HUES6 (cell line): ENCODE results near the gene EEF1A2.

Source experiments
- H3K27ac ChIP-seq: 2 replicates; pipeline ENCODE4 v1.7.0; 2013; ENCODE audit warnings: low read depth, mild to moderate bottlenecking, low read length, inconsistent platforms
- H3K27me3 ChIP-seq: 2 replicates; pipeline ENCODE4 v1.6.1; 2013; ENCODE audit warnings: low read length; ENCODE audit not compliant: control insufficient read depth, insufficient read depth
- H3K36me3 ChIP-seq: 2 replicates; pipeline ENCODE4 v1.6.1; 2013; ENCODE audit warnings: low read length; ENCODE audit not compliant: control insufficient read depth, insufficient read depth
- H3K4me1 ChIP-seq: 2 replicates; pipeline ENCODE4 v1.6.1; 2013; ENCODE audit warnings: low read length; ENCODE audit not compliant: control insufficient read depth, insufficient read depth
- H3K4me3 ChIP-seq: 2 replicates; pipeline ENCODE4 v1.5.1; 2013; ENCODE audit warnings: low read depth, low read length
- H3K9ac ChIP-seq: one replicate; pipeline ENCODE4 v1.6.1; 2013; ENCODE audit warnings: mild to moderate bottlenecking, low read length
- H3K9me3 ChIP-seq: 2 replicates; pipeline ENCODE4 v1.6.1; 2013; ENCODE audit warnings: low read depth, low read length; ENCODE audit not compliant: control insufficient read depth, insufficient read depth

EEF1A2 gene

DNA sequence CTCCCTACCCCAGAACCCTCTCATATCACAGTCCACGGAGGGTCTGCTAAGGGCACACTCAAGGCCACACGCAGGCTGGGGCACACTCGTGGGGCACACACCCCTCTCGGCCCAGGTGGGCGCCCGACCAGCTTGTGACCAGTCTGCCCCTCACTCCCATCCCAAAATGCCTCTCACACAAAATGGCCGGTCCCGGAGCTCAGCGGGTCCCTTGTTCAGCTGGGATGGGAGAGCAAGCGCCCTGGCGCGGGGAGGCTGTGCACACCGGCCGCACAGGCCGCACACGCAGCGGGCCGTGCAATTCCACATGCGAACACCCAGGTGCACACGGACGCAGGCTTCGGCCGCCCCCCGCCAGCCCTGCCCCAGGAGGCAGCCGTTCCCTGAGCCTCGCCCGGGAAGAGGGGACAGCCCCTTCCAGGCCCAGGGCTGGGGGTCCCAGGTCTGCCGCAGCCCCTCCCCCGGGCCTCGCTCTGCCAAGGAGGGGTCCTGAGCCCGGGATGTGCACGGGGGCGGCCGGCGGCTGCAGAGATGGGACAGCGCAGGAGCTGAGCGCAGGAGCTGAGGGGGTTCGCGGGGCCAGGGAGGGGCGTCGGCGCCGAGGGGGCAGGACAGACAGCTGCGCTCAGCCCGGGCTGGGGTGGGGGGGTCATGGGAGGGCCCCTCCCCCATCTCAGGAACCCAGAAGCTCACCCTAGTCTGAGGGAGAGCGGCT is 27.7 kb downstream of the EEF1A2 start:
- no peaks in the 10 kb centered on the region for H3K36me3 ChIP-seq
- peaks cover 66% of the 10 kb centered on the region for H3K27me3 ChIP-seq
- no peak overlapping the region for H3K9ac ChIP-seq
- no peaks in the 10 kb centered on the region for H3K9me3 ChIP-seq
- peaks cover 15% of the 10 kb centered on the region; the same call in 1 of the 2 replicates for H3K4me1 ChIP-seq
- no peak overlapping the region for H3K27ac ChIP-seq
- H3K4me3 ChIP-seq = peak overlapping the region; percentile 74

DNA sequence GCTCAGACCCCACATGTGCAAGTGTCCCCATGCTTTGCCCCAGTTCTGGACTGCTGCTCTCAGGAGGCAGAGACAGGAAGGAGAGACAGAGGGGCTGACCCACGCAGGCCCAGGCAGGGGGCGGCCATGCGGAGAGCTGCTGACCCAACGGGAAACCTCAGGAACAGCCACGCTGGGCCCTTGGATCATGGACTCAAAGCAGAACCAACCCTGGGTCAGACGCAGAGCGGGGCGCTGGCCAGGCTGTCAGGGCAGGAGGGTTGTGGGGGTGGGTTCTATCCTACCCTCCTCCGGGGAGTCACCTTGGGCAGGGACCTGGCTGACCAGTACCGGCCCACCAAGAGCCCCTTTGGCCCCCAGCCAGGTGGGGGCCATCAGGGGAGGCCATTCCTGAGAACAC is 28.5 kb downstream of the EEF1A2 start:
- Histone ChIP-seq H3K9me3 (no peaks in the 10 kb centered on the region), H3K4me1 (peaks cover 15% of the 10 kb centered on the region; the same call in 1 of the 2 replicates), H3K27me3 (peaks cover 61% of the 10 kb centered on the region), H3K27ac (no peak overlapping the region), H3K9ac (no peak overlapping the region), H3K36me3 (no peaks in the 10 kb centered on the region), H3K4me3 (no peak overlapping the region; the same call in 1 of the 2 replicates)

- no peaks in the 10 kb centered on the region for H3K9me3 ChIP-seq
- peaks cover 15% of the 10 kb centered on the region; the same call in 1 of the 2 replicates for H3K4me1 ChIP-seq
- H3K27ac ChIP-seq = no peak overlapping the region
- no peak overlapping the region for H3K4me3 ChIP-seq
- H3K36me3 ChIP-seq = no peaks in the 10 kb centered on the region
- peaks cover 54% of the 10 kb centered on the region for H3K27me3 ChIP-seq
- H3K9ac ChIP-seq = no peak overlapping the region
Measured at GRCh38 chr20:63469713-63470101, 29.2 kb downstream of the EEF1A2 start.

DNA sequence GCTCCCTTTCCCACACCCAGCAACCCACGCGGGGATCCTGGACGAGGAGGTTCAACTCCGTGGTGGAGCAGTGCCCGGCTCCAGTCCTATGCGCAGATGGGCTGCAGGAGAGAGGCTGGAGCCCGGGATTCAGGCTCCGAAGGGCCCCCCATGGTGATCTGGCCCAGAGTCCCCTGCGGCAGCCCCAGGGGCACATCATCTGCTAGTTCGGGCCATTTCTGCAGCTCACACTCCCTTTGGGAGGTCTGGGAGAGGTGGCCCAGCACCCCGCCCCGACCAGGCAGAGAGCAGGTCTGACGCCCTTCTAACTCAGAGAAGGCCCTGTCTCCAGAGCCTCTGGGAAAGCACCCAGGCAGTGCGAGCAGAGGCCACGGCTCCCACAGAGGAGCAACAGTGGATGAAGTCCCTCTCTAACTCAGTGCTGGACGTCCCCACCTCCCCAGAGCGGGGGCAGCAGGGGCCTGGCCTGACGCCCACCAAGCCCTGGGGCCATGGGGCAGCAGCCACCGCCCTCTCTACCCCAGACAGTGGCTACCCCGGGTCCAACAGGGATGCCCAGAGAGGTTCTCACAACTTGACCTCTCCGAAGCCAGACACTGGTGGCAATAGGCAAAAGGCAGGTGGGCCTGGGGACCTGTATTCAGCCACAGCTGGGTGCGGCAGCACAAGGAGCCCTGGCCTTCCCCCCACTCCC is 29.7 kb downstream of the EEF1A2 start:
- no peak overlapping the region for H3K4me3 ChIP-seq
- peaks cover 15% of the 10 kb centered on the region; the same call in 1 of the 2 replicates for H3K4me1 ChIP-seq
- H3K27me3 ChIP-seq = peaks cover 48% of the 10 kb centered on the region
- H3K9me3 ChIP-seq = no peaks in the 10 kb centered on the region
- no peak overlapping the region for H3K9ac ChIP-seq
- H3K27ac ChIP-seq = no peak overlapping the region
- H3K36me3 ChIP-seq = no peaks in the 10 kb centered on the region

GRCh38 chr20:63468421-63468820 is 30.5 kb downstream of the EEF1A2 start:
- peaks cover 41% of the 10 kb centered on the region for H3K27me3 ChIP-seq
- no peaks in the 10 kb centered on the region for H3K9me3 ChIP-seq
- no peak overlapping the region for H3K9ac ChIP-seq
- peaks cover 14% of the 10 kb centered on the region for H3K4me1 ChIP-seq
- no peak overlapping the region for H3K4me3 ChIP-seq
- no peak overlapping the region for H3K27ac ChIP-seq
- H3K36me3 ChIP-seq = no peaks in the 10 kb centered on the region

GRCh38 chr20:63467294-63468083 is 31.4 kb downstream of the EEF1A2 start:
- Histone ChIP-seq H3K27me3 (peaks cover 35% of the 10 kb centered on the region; the same call in 1 of the 2 replicates), H3K27ac (no peak overlapping the region), H3K9me3 (no peaks in the 10 kb centered on the region), H3K4me3 (no peak overlapping the region), H3K36me3 (no peaks in the 10 kb centered on the region), H3K4me1 (peaks cover 14% of the 10 kb centered on the region), H3K9ac (no peak overlapping the region)

- Histone ChIP-seq H3K9ac (no peak overlapping the region), H3K27ac (no peak overlapping the region), H3K4me3 (no peak overlapping the region), H3K4me1 (peaks cover 14% of the 10 kb centered on the region), H3K36me3 (no peaks in the 10 kb centered on the region), H3K9me3 (no peaks in the 10 kb centered on the region), H3K27me3 (peaks cover 35% of the 10 kb centered on the region; the same call in 1 of the 2 replicates)
Measured at GRCh38 chr20:63466861-63467260, 32.0 kb downstream of the EEF1A2 start.

DNA sequence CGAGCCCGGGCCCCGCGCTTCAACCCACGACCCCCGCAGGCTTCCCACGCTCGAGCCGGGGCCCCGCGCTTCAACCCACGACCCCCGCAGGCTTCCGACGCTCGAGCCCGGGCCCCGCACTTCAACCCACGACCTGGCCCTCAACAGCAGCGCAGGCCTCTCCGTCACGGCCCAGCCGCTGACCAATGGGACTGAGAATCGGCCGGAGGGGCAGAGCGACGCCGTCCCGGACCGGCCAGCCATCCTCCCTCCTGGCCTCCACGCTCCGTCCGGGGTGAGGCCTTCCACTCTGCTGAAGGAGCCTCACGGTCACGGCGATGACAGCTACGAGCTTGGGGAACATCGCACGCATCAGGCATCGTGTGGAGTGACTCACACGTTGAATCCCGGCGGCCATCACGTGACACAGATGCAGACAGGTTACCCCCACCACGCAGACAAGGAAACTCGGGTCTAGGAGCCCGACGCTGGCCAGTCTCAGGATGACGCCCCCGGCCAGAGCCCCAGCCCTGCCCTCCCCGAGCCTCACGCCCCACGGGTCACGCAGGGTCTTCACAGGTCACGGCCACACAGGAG is 32.5 kb downstream of the EEF1A2 start:
- Histone ChIP-seq H3K9ac (no peak overlapping the region), H3K4me1 (peaks cover 14% of the 10 kb centered on the region), H3K9me3 (no peaks in the 10 kb centered on the region), H3K36me3 (no peaks in the 10 kb centered on the region), H3K27me3 (peaks cover 34% of the 10 kb centered on the region; the same call in 1 of the 2 replicates), H3K27ac (no peak overlapping the region), H3K4me3 (no peak overlapping the region)

DNA sequence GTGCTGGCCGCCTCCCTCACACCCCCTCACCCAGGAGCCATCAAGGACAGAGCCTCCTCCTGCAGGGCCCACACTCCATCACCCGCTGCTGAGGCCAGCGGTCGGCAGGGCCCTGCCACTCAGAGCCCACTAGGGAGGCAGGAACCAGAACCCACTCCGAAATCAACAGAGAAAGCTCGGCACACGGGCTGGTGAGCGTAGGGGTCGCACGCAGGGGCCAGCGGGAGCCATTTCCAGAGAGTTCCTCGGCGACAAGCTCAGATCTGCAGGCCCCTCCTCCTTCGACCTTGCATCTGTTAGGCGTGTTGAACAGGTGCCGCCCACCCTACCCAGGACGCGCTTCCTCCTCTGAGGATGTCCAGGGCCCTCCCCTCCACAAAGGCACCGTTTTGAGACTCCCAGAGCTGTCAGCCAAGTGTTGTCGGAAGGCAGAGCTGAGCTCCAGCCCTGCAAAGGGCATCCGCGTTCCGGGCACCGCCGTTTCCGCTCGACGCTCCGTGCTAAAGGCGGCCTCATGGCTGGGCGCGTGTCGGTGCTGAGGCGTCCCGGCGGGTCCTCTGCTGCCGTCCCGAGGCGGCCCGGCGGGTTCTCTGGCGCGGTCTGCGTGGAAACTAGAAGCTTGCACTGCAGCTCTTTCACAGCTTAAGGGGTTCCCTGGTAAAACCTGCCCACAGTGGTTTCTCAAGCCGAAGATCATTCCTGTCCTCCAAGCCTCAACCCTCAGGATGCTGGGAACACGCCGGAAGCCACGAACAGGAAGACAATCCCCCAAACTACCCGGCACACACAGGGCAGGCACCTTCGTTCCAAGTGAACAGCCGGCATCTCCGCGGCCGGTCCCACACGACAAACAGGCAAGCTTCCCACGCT is 33.3 kb downstream of the EEF1A2 start:
- Histone ChIP-seq H3K9me3 (no peaks in the 10 kb centered on the region), H3K27ac (no peak overlapping the region), H3K9ac (no peak overlapping the region), H3K4me3 (no peak overlapping the region), H3K27me3 (peaks cover 26% of the 10 kb centered on the region; the same call in 1 of the 2 replicates), H3K4me1 (peaks cover 8% of the 10 kb centered on the region), H3K36me3 (no peaks in the 10 kb centered on the region)

GRCh38 chr20:63464289-63464635 is 34.6 kb downstream of the EEF1A2 start:
- Histone ChIP-seq H3K4me1 (peaks cover 4% of the 10 kb centered on the region), H3K4me3 (no peak overlapping the region), H3K36me3 (no peaks in the 10 kb centered on the region), H3K27ac (no peak overlapping the region), H3K9ac (no peak overlapping the region), H3K27me3 (peaks cover 13% of the 10 kb centered on the region; the same call in 1 of the 2 replicates), H3K9me3 (no peaks in the 10 kb centered on the region)
